GM12892 (cell line): ENCODE measurements around the gene TMEM200B.

Experiments used
- POLR2A ChIP-seq: IDR thresholded peaks from 2 replicates; pipeline ENCODE4 v1.6.1; 2011; ENCODE audit warnings: low read depth, low read length, control low read depth
- POLR2AphosphoS5 ChIP-seq: IDR thresholded peaks from 2 replicates; pipeline ENCODE4 v1.6.1; 2011; ENCODE audit warnings: low read depth, low read length, control low read depth

DNA sequence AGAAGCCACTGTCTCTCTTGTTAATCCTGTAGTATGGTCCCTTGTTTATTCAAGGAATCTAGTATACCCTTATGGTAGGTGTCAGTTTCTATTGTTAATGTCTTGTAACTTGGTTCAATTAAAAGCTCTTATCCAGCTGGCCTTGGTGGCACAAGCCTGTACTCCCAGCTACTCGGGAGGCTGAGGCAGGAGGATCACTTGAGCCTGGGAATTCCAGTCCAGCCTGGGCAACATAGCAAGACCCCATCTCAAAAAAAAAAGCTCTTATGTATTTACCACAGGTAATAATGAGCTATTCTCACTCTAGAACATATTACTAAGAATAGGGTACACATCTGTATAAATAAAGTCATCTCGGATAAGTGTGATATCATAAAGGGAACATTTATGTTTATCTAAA is 46.5 kb downstream of the TMEM200B start:
- TF ChIP-seq POLR2AphosphoS5 = no peak
- no peak for TF ChIP-seq POLR2A
